Endothelial cell of umbilical vein (primary cell): ENCODE data around the gene GSTK1. TPM values are rescaled to one million over a fixed set of nuclear protein-coding genes. Genes with fewer than 3 reads are reported as not detected.

Experiments
- BruUV-seq: library from RNA; stranded (reverse); fragments of 400-500 nt; replicated peaks from 2 replicates; lab custom pipeline; 2021; lab: Mats Ljungman, UMichigan
- CTCF ChIA-PET: fragments of 300-600, 350-600 bp; sonication (Branson Sonifier 250); formaldehyde crosslinking; loops from one replicate; lab custom pipeline; 2021; ENCODE audit warnings: antibody characterized with exemption, inconsistent platforms; lab: Charles Lee
- POLR2A ChIA-PET: fragments of 300-600, 350-600 bp; sonication (Branson Sonifier 250); formaldehyde crosslinking; loops from one replicate; lab custom pipeline; 2021; ENCODE audit warnings: antibody characterized with exemption, inconsistent platforms; lab: Charles Lee
- DNase-seq: peaks from one replicate; pipeline ENCODE4 v3.0.0-alpha.2; 2011; ENCODE audit warnings: low read depth, low spot score
- FAIRE-seq: peaks from 2 replicates; lab custom pipeline; 2011; peaks lifted over from hg19 to GRCh38; lab: Jason Lieb, UNC
- H2AFZ ChIP-seq: 2 replicates; pipeline ENCODE4 v1.6.0; 2012; ENCODE audit warnings: low read depth, low read length, control low read depth, inconsistent platforms
- H3K27ac ChIP-seq: 2 replicates; pipeline ENCODE4 v1.5.1; 2011; ENCODE audit warnings: low read depth, mild to moderate bottlenecking, control low read depth, low read length, moderate library complexity; ENCODE audit not compliant: insufficient read depth
- H3K27me3 ChIP-seq, 2 experiments: 2 replicates each; pipeline versions ENCODE4 v1.6.0 to v1.6.1; 2011; ENCODE audit warnings: low read length in 2 of 2, mixed read lengths in 1 of 2; ENCODE audit not compliant: control insufficient read depth in 2 of 2, insufficient read depth in 2 of 2
- H3K36me3 ChIP-seq, 2 experiments: 2 replicates in 1 of 2; 3 replicates in 1 of 2; pipeline ENCODE4 v1.5.1; 2011; ENCODE audit warnings: low read length in 2 of 2, mild to moderate bottlenecking in 1 of 2, moderate library complexity in 1 of 2; ENCODE audit not compliant: control insufficient read depth in 2 of 2, insufficient read depth in 2 of 2; ENCODE audit errors: extremely low read depth in 1 of 2
- H3K4me1 ChIP-seq: 3 replicates; pipeline ENCODE4 v1.5.1; 2011; ENCODE audit warnings: mild to moderate bottlenecking, low read length; ENCODE audit not compliant: control insufficient read depth, insufficient read depth; ENCODE audit errors: extremely low read depth
- H3K4me2 ChIP-seq: 2 replicates; pipeline ENCODE4 v1.6.1; 2011; ENCODE audit warnings: low read length, control low read depth, mixed read lengths; ENCODE audit not compliant: insufficient read depth
- H3K4me3 ChIP-seq, 3 experiments: fragments of 200-600 bp in 1 of 3; sonication (generic), shearing (Covaris generic) in 1 of 3; replicated peaks in 1 of 3; 2 replicates each; pipeline ENCODE4 v1.5.1; 2011 to 2016; ENCODE audit warnings: control low read depth in 3 of 3, low read length in 3 of 3, mild to moderate bottlenecking in 2 of 3, inconsistent platforms in 1 of 3, low read depth in 1 of 3, moderate library complexity in 1 of 3; ENCODE audit not compliant: insufficient read depth in 1 of 3
- H3K79me2 ChIP-seq: 2 replicates; pipeline ENCODE4 v1.6.0; 2012; ENCODE audit warnings: low read length, inconsistent platforms; ENCODE audit not compliant: control insufficient read depth, insufficient read depth
- H3K9ac ChIP-seq: replicated peaks from 2 replicates; pipeline ENCODE3; 2011; ENCODE audit warnings: low read length, control low read depth; ENCODE audit not compliant: insufficient read depth; ENCODE audit errors: extremely low read depth
- H3K9me1 ChIP-seq: replicated peaks from 3 replicates; pipeline ENCODE4 v1.6.0; 2011; ENCODE audit warnings: mild to moderate bottlenecking, low read length; ENCODE audit not compliant: control insufficient read depth, insufficient read depth; ENCODE audit errors: extremely low read depth
- H3K9me3 ChIP-seq: replicated peaks from 2 replicates; pipeline ENCODE4 v1.5.1; 2012; ENCODE audit warnings: low read length, inconsistent platforms; ENCODE audit not compliant: control insufficient read depth, insufficient read depth
- H4K20me1 ChIP-seq: replicated peaks from 2 replicates; pipeline ENCODE3; 2011; ENCODE audit warnings: mild to moderate bottlenecking, low read length; ENCODE audit not compliant: control insufficient read depth, insufficient read depth; ENCODE audit errors: extremely low read depth
- GATA2 ChIP-seq: IDR thresholded peaks from 2 replicates; pipeline ENCODE4 v1.7.0; 2011; ENCODE audit warnings: low read depth, mild to moderate bottlenecking, moderate library complexity, mixed read lengths, low read length; ENCODE audit not compliant: insufficient read length, insufficient read depth
- POLR2AphosphoS5 ChIP-seq: IDR thresholded peaks from 2 replicates; pipeline ENCODE4 v1.6.1; 2012; ENCODE audit warnings: low read depth, mild to moderate bottlenecking, control low read depth, low read length, moderate library complexity; ENCODE audit not compliant: insufficient read depth
- dilution Hi-C: fragments of 300-500 bp; cut with MboI; formaldehyde crosslinking; loops from one replicate; pipeline ENCODE4 v1.15.0; 2019; ENCODE audit warnings: low sequenced_read_pairs; ENCODE audit not compliant: extremely low pct_ligation_motif_present
- intact Hi-C: fragments of 100-400 bp; cut with micrococcal nuclease; formaldehyde crosslinking; loops from one replicate; pipeline ENCODE4 v1.10.0; 2022
- polyA plus RNA-seq, 4 experiments: library from polyadenylated mRNA; depleted of rRNA in 3 of 4; stranded (reverse) in 3 of 4; unstranded in 1 of 4; fragments of >200 nt; gene quantifications; 2 replicates each; pipeline versions ENCODE4 v1.2.1 to v1.2.3, GENCODE V29; 2011 to 2012; ENCODE audit warnings: missing spikeins in 1 of 4
- total RNA-seq: library from RNA; stranded (reverse); gene quantifications from 2 replicates; pipeline ENCODE4 v1.2.3, GENCODE V29; 2021
- TF ChIP-seq, protein P1 (sequence below), 2 donors: IDR thresholded peaks; 1 replicate in 1 of 2; 2 replicates in 1 of 2; pipeline ENCODE4 v1.5.1; 2011; ENCODE audit warnings: low read length in 2 of 2, mild to moderate bottlenecking in 2 of 2, moderate library complexity in 2 of 2, control low read depth in 1 of 2, inconsistent platforms in 1 of 2, low read depth in 1 of 2; ENCODE audit not compliant: insufficient read depth in 1 of 2; ENCODE audit errors: extremely low read depth in 1 of 2

Gene GSTK1
- total and polyA plus RNA-seq, 2 donors (not counting 3 experiments of a cell fraction or from before 2014, with no cell fraction given): 119 to 132 TPM

DNA sequence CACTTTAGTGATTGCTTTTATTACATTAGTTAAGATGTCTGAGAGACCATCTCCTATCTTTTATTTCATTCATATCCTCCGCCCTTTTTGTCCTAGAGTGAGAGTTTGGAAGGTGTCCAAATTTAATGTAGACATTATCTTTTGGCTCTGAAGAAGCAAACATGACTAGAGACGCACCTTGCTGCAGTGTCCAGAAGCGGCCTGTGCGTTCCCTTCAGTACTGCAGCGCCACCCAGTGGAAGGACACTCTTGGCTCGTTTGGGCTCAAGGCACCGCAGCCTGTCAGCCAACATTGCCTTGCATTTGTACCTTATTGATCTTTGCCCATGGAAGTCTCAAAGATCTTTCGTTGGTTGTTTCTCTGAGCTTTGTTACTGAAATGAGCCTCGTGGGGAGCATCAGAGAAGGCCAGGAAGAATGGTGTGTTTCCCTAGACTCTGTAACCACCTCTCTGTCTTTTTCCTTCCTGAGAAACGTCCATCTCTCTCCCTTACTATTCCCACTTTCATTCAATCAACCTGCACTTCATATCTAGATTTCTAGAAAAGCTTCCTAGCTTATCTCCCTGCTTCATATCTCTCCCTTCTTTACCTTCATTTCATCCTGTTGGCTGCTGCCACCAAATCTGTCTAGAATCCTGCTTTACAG, 42.3 kb downstream of the GSTK1 start:
- no peaks in the 10 kb centered on the region for H3K9me3 ChIP-seq
- no peak overlapping the region for H3K4me2 ChIP-seq
- H3K9me1 ChIP-seq: no peaks in the 10 kb centered on the region
- peaks cover 33 to 44% of the 10 kb centered on the region in 2 experiments for H3K36me3 ChIP-seq
- H3K4me1 ChIP-seq: no peaks in the 10 kb centered on the region
- H3K79me2 ChIP-seq: no peaks in the 10 kb centered on the region
- FAIRE-seq (peak; percentile 74), DNase-seq (peak; percentile 57)
- H2AFZ ChIP-seq: no peak overlapping the region
- POLR2A ChIA-PET: no interaction called here
- H3K9ac ChIP-seq: no peak overlapping the region
- no peak overlapping the region for H3K27ac ChIP-seq
- H4K20me1 ChIP-seq: no peaks in the 10 kb centered on the region
- no peak overlapping the region for H3K4me3 ChIP-seq
- no peaks in the 10 kb centered on the region for H3K27me3 ChIP-seq
- CTCF ChIA-PET: interaction anchor here (0.7 to 2.8 kb wide), 8 partner anchors 10 to 91 kb away, joined by 3 to 45 read pairs (median 6); no protein-coding TSS in a partner anchor
- intact Hi-C loops (loop anchor here (1.0 to 5.0 kb wide), 2 partner anchors 57 to 65 kb away; partner anchors contain the start of gene FAM131B), dilution Hi-C loops (no loop called here)
- TF ChIP-seq, protein P1, sequence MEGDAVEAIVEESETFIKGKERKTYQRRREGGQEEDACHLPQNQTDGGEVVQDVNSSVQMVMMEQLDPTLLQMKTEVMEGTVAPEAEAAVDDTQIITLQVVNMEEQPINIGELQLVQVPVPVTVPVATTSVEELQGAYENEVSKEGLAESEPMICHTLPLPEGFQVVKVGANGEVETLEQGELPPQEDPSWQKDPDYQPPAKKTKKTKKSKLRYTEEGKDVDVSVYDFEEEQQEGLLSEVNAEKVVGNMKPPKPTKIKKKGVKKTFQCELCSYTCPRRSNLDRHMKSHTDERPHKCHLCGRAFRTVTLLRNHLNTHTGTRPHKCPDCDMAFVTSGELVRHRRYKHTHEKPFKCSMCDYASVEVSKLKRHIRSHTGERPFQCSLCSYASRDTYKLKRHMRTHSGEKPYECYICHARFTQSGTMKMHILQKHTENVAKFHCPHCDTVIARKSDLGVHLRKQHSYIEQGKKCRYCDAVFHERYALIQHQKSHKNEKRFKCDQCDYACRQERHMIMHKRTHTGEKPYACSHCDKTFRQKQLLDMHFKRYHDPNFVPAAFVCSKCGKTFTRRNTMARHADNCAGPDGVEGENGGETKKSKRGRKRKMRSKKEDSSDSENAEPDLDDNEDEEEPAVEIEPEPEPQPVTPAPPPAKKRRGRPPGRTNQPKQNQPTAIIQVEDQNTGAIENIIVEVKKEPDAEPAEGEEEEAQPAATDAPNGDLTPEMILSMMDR (IDR thresholded peaks at IDR 0.05; ENCODE audit: extremely low read depth in 1 of 2, insufficient read depth in 1 of 2, low read depth in 1 of 2, low read length in 2 of 2): peak; percentile 72 to 86
- TF ChIP-seq GATA2: no peak
- BruUV-seq: TSS peak; percentile 30

- no peak for FAIRE-seq
- Histone ChIP-seq H3K36me3 (peaks cover 19 to 20% of the 10 kb centered on the region in 2 experiments), H3K9ac (no peak overlapping the region), H3K4me3 (no peak overlapping the region), H4K20me1 (no peaks in the 10 kb centered on the region), H2AFZ (no peak overlapping the region), H3K9me3 (no peaks in the 10 kb centered on the region), H3K4me1 (no peaks in the 10 kb centered on the region), H3K9me1 (no peaks in the 10 kb centered on the region), H3K79me2 (no peaks in the 10 kb centered on the region), H3K4me2 (no peak overlapping the region), H3K27me3 (no peaks in the 10 kb centered on the region), H3K27ac (no peak overlapping the region)
- DNase-seq: no peak
- dilution Hi-C loops (no loop called here), intact Hi-C loops (loop anchor here (2.0 to 5.0 kb wide), 2 partner anchors 54 to 108 kb away; partner anchors contain the start of gene FAM131B)
- ChIA-PET CTCF (interaction anchor here (1.5 to 2.7 kb wide), 9 partner anchors 9 to 301 kb away, joined by 3 to 14 read pairs (median 6); no protein-coding TSS in a partner anchor), POLR2A (no interaction called here)
- TF ChIP-seq POLR2AphosphoS5: no peak
- no TSS peak for BruUV-seq
Measured at GRCh38 chr7:143308632-143309031, 45.4 kb downstream of the GSTK1 start.
